EL (cell line): ENCODE results near the gene EMX2.
A peak's percentile ranks its signal among the peaks of the same experiment; 100 is the strongest.

ENCODE experiments used
- DNase-seq: peaks from one replicate; pipeline ENCODE4 v3.0.0-alpha.2; 2016

EMX2 gene

DNA sequence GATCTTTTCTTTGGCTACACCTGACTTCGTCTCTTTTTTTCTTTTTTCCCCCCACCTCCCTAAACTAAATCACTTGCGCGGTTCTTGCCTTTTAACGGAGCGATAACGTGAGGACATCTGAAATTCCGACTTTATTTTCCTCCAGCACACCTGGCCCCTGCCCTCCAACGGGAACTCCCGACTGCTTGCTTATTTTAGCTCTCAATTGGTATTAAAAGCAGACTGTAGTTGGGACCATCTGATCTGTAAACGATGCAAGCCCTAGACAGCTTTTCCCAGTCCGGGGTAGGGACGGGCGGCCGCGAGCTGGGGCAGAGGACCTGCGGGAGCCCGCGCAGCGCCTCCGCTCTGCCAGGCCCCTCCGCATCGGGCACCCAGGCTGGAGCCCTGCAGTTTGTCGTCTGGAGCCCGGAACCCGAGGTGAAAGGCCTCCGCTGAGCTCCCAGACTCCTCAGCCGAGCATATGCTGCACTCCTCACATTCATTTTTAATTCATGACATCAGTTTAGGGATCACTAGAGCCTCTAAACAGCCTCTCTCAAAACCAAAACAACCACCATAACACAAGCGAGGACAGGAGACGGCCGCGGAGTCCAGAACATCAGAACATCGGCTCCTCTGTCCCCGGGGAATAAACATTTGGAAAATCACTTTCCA lies 10.0 kb upstream of the EMX2 start:
- no peak for DNase-seq

DNA sequence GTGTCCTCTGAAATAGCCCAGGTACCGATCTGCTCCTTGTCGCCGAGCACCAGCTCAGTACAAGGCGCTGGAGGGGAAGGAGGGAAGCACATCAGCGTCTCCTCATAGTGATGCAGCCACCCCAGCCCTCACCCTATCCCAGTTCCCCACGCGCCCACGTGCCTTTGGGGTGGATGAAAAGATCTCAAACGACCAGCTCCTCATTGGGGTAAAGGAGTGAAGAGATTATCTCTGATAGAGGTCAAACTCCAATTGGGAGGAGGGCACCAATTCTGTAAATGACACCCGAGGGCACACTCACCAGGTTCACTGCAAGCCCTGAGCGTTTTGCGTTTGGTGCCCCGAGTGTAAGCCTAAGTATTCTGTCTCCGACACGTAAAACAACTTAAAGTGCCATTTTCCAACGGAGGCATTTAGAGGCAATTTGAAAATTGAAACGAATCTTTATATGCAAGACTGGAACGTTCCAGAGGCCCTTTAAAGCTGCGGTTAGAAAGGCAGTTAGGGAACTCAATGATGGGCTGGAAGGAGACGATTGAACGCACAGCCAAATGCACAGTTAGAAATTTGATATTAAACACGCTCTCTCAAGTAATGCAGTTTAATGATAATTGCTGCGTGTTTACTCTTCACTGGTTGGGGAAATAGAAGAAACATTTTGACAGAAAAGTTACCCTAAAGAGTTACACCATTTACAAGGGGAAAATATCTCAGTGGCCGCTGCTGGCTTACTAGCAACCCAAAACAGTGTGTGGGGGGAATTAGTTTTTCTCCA lies 8.9 kb upstream of the EMX2 start:
- no peak for DNase-seq

- DNase-seq, result no peak
Measured at GRCh38 chr10:117534321-117535297, 7.9 kb upstream of the EMX2 start.

DNA sequence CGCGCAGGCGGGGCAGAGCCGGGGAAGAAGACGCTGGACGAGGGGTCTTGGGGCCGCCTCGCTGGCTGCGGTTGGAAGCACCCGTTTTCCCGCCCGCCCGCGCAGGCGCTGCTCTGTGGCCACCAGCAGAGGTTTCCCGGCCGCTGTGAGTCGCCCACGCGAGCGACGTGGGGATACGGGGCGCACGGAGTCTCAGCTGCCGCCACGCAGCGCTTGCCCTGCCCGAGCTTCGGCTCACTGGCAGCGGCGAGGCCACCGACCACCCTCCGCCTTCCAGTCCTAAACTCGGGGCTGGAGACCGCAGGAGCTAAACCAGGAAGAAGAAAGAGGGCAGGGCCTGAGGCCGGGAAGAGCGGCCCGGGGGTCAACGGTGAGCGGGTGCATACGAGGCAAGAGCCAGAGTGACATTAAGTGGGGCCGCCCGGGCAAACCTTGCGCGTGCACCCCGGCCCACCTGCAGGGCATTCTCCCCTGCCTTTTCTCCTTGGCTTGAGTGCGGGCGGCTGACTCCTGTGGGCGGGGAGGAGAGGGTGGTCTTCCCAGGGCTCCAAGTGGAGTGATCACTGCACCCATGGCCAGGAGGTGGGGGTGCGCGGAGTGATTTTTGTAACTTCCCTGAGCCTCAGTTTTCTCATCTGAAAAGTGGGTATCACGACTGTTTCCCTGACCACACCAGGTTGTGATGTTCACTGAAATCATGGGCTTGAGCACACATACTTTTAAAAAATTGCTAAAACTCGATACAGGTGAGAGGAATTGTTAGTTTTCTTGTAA lies 7.1 kb upstream of the EMX2 start:
- no peak for DNase-seq

GRCh38 chr10:117536072-117536865 lies 6.3 kb upstream of the EMX2 start:
- DNase-seq, result no peak

DNA sequence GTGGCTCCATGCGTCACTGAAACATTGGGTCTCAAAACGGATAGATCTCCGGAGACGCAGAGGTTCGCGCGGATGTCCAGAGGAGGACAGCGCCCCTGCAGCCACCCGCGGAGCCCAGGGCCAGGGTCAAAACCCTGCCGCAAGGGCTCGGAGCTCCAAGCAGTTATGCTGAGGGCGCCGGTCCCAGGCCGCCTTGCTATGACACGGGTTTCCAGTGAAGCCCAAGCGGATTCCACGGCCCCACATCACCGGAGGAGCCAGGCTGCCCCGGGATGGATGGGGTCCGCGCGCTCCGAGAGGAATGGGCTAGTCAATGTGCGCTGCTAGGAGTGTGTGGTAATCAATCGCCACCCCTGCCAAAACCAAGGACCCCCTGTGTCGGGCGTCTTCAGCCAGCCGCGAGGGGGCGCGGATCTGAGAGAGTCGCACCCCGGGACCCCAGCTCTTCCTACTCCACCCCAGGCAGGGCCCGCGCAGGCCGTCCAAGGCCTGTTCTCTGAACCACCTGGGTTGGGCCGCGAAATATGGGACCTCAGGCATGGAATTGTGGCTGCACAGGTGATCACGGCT lies 5.6 kb upstream of the EMX2 start:
- DNase-seq, result no peak

DNA sequence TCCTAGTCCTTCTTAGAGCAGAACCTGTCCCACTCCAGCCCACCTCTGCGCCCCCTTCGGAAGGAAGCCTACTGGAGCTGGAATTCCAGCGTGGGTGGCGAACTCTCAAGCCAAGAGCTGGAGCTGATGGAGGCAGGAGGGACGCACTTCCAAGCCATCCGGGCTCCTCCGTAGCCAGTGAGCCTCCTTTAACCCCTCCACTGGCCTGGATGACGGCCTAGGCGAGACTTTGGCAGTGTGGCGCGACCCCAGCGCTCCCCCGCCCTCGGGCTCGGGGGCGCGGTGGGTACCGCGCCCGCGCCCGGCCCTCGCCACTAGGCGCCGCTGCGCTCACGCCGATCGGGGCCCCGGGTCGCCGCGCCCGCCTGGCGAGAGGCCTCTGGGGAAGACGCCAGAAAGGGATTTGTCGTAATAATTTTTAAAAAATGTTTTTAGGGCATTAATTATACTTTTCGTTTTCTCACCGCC lies 5.1 kb upstream of the EMX2 start:
- no peak for DNase-seq

DNA sequence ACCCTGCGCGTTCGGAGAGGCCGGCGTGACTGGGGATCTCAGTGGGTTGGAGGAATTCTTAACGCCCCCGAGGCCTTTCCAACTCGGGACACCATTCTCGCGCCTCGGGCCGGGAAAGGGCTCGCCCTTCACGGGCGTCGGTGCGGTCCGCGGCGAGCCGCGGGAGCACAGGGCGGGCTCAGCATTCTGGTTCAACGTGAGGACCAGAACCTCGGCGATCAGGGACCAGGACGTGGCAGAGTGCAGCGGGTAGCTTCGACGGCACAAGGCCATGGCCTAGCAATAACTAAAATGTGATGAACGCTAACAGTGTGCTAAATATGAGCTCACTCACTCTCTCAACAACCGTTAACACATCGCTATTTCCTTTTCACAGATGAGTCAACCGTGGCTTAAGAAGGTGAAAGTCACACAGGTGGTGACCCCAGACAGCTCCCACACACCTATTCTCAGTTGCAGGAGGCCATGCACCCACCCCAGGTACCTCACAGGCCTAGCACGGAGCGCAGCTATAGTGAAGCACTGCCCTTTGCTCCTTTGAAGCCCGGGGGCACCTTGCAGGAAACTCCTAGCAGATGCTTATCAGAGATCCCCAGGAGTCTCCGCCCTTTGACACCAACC lies 4.5 kb upstream of the EMX2 start:
- no peak for DNase-seq

DNA sequence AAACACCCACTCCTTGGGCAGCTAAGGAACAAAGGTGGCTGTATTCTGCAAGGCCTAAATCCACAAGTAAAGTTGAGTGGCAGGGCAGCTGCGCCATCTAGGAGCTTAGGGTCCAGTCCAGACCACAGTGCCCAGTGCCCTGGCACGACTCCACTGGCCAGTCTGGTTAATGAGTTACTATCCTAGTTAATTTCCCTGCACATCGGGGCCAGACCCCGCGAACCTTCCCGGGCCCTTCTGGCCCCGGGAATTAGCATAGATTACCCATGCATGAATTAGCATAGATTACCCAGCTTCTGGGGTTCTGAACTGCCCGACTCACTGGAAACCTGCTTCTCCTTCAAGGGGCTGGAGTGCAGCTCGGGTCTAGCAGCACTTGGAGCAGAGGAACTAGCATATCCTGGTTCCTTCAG lies 3.2 kb upstream of the EMX2 start:
- DNase-seq, result no peak

DNA sequence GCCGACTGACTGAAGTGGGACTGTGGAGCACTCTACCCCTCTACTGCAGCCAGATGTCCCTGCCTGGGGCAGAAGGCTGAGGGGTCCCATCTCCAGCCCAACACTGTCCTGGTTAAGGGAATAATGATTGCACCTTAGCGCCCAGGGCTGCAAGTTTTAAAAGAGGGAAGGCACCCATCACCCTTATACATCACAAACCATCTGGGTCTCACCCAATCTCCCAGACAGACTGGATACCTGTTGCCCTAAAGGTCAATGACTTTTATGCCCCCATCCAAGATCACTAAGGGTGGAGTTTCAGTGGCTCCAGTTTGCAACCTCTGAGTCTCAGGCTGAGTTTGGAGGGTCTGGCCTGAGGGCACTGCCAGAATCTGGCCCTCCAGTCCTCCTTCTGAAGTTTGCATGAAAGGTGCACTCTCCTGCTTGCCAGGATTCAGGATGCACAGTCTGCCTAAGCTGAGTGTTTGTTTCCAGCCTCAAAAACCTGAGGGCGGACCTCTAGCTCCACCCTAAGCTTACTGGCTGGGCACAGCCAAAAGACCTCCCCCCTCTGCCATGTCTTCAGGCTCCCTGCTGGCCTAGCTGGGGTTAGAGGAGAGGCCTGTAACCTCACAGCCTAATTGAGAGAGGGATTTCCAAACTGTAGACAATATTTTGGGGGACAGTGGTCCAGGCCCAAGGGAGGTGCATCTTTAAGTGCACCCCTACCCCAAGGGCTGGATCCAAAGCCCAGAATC lies 2.5 kb upstream of the EMX2 start:
- DNase-seq, result no peak

- no peak for DNase-seq
Measured at GRCh38 chr10:117540640-117541404, 1.7 kb upstream of the EMX2 start.

GRCh38 chr10:117541405-117541908 lies 1.1 kb upstream of the EMX2 start:
- no peak for DNase-seq

GRCh38 chr10:117541909-117542705 lies 439 bp upstream of the EMX2 start:
- peak; percentile 21 for DNase-seq

GRCh38 chr10:117543225-117544003 lies 868 bp downstream of the EMX2 start:
- no peak for DNase-seq

DNA sequence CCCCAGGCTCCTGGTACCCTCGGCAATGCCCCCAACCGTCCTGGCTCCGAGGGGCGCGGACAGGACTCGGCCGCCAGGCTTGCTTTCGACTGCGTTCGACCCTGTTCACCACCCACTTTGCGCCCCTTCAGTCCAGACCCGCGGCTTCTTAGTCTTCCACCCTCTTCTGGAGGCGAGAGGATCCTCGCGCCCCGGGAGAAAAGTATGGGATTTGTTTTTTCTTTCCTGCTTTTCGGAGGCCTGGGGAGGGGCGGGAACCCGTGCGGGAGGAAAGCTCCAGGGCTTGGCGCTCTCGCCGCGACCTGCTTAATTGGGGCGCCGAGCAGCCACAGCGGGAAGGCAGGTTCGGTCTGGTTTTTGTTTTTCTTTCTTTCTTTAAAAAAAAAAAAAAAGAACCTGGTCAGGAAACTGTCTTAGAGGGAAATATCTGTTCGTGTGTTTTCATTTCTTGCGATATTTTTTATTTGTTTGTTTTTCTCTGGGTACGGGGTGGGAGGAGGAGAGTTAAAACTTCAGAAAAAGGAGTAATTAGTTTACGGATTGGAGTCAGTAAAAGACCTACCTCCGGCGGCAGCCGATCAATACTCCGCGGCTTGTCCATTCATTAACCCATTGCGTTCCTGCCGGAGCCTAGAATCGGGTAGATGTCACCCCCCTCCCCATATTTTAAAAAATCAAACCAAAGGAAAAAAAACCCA lies 1.6 kb downstream of the EMX2 start:
- no peak for DNase-seq

- DNase-seq, result no peak
Measured at GRCh38 chr10:117544711-117545140, 2.2 kb downstream of the EMX2 start.
